OCI-LY3 (cell line): Measurements from ENCODE around the gene INTS1.

Experiments used
- H2AFZ ChIP-seq: fragments of 200-600, 300-600 bp; shearing (Covaris generic); 2 replicates; pipeline ENCODE4 v1.6.0; 2014; ENCODE audit warnings: antibody characterized with exemption, low read depth, low read length
- H3K27ac ChIP-seq: fragments of 200-600, 300-600 bp; sonication (generic); 2 replicates; pipeline ENCODE4 v1.5.1; 2014; ENCODE audit warnings: mild to moderate bottlenecking, low read length, moderate library complexity, mixed read lengths
- H3K27me3 ChIP-seq: fragments of 200-600, 300-600 bp; sonication (generic); 2 replicates; pipeline ENCODE4 v1.6.1; 2014; ENCODE audit warnings: low read depth, low read length, mixed read lengths
- H3K36me3 ChIP-seq: fragments of 200-600, 300-600 bp; sonication (generic); replicated peaks from 2 replicates; pipeline ENCODE3; 2014; ENCODE audit warnings: low read depth, low read length, mixed read lengths
- H3K4me1 ChIP-seq: fragments of 300-600, 200-600 bp; sonication (generic); 2 replicates; pipeline ENCODE4 v1.6.1; 2014; ENCODE audit warnings: low read length, mixed read lengths
- H3K4me2 ChIP-seq: fragments of 200-600, 300-600 bp; sonication (generic); 2 replicates; pipeline ENCODE4 v1.6.1; 2014; ENCODE audit warnings: low read length, mixed read lengths
- H3K4me3 ChIP-seq: fragments of 300-600, 200-600 bp; sonication (generic); 2 replicates; pipeline ENCODE4 v1.5.1; 2014; ENCODE audit warnings: antibody characterized with exemption, mild to moderate bottlenecking, low read length, moderate library complexity
- H3K79me2 ChIP-seq: fragments of 300-600, 200-600 bp; shearing (Covaris generic); 2 replicates; pipeline ENCODE4 v1.6.1; 2014; ENCODE audit warnings: mild to moderate bottlenecking, low read length, mixed read lengths
- H3K9ac ChIP-seq: fragments of 300-600, 200-600 bp; shearing (Covaris generic); 2 replicates; pipeline ENCODE4 v1.6.0; 2014; ENCODE audit warnings: mild to moderate bottlenecking, low read length, moderate library complexity
- H3K9me3 ChIP-seq: fragments of 200-600, 300-600 bp; shearing (Covaris generic); 2 replicates; pipeline ENCODE4 v1.6.1; 2014; ENCODE audit warnings: low read length, mixed read lengths; ENCODE audit not compliant: insufficient read depth
- H4K20me1 ChIP-seq: fragments of 200-600, 300-600 bp; sonication (generic); 2 replicates; pipeline ENCODE4 v1.6.1; 2016; ENCODE audit warnings: low read length, mixed read lengths; ENCODE audit not compliant: insufficient read depth
- CTCF ChIP-seq: fragments of 200-600, 300-600 bp; sonication (generic); IDR thresholded peaks from 2 replicates; pipeline ENCODE4 v1.5.1; 2014; ENCODE audit warnings: antibody characterized with exemption, low read length, low read depth
- EZH2phosphoT487 ChIP-seq: fragments of 200-600 bp; shearing (Covaris generic); IDR thresholded peaks from 2 replicates; pipeline ENCODE4 v1.6.1; 2018; ENCODE audit warnings: antibody characterized with exemption, mixed run types, low read depth

The INTS1 gene

GRCh38 chr7:1511444-1512422 is 7.5 kb upstream of the INTS1 start:
- H3K36me3 ChIP-seq: no peaks in the 10 kb centered on the region
- no peak overlapping the region for H3K27ac ChIP-seq
- H3K4me1 ChIP-seq: no peaks in the 10 kb centered on the region
- no peak overlapping the region for H2AFZ ChIP-seq
- H3K4me3 ChIP-seq: no peak overlapping the region
- no peaks in the 10 kb centered on the region for H3K27me3 ChIP-seq
- H3K4me2 ChIP-seq: no peak overlapping the region
- no peaks in the 10 kb centered on the region for H3K79me2 ChIP-seq
- no peak overlapping the region for H3K9ac ChIP-seq
- no peaks in the 10 kb centered on the region for H3K9me3 ChIP-seq
- H4K20me1 ChIP-seq: no peaks in the 10 kb centered on the region
- TF ChIP-seq CTCF (no peak), EZH2phosphoT487 (no peak)

DNA sequence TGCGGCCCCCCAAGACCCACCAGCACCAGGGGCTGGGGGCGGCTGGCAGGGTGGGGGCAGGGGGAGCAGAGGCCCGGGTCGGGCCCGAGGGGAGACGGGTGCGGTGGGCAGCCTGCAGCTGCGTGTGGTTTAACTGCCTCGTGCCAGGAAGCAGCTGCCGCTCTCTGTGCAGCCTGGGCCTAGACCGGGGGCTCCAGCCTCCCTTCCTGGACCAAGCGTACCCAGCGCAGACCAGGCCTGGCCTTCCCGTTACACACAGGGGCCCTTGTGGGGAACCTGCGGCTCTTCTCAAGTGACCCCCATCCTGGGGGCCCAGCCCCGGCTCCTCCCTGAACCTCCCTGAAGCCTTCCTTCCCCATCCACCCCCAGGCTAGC is 6.6 kb upstream of the INTS1 start:
- H3K36me3 ChIP-seq: no peaks in the 10 kb centered on the region
- no peak overlapping the region for H3K4me2 ChIP-seq
- H4K20me1 ChIP-seq: no peaks in the 10 kb centered on the region
- H3K27me3 ChIP-seq: no peaks in the 10 kb centered on the region
- H2AFZ ChIP-seq: no peak overlapping the region
- TF ChIP-seq EZH2phosphoT487 (no peak), CTCF (no peak)
- no peak overlapping the region for H3K27ac ChIP-seq
- H3K4me1 ChIP-seq: peaks cover 5% of the 10 kb centered on the region; the same call in 1 of the 2 replicates
- H3K9me3 ChIP-seq: no peaks in the 10 kb centered on the region
- H3K9ac ChIP-seq: no peak overlapping the region
- no peaks in the 10 kb centered on the region for H3K79me2 ChIP-seq
- no peak overlapping the region for H3K4me3 ChIP-seq

- Histone ChIP-seq H2AFZ (no peak overlapping the region), H3K9ac (no peak overlapping the region), H3K27me3 (no peaks in the 10 kb centered on the region), H3K27ac (no peak overlapping the region), H3K4me2 (no peak overlapping the region), H3K4me3 (no peak overlapping the region), H3K4me1 (peaks cover 9% of the 10 kb centered on the region; the same call in 1 of the 2 replicates), H3K79me2 (no peaks in the 10 kb centered on the region), H3K9me3 (no peaks in the 10 kb centered on the region), H4K20me1 (no peaks in the 10 kb centered on the region), H3K36me3 (no peaks in the 10 kb centered on the region)
- TF ChIP-seq CTCF (no peak), EZH2phosphoT487 (no peak)
Observed at GRCh38 chr7:1509226-1509625, 5.0 kb upstream of the INTS1 start.

DNA sequence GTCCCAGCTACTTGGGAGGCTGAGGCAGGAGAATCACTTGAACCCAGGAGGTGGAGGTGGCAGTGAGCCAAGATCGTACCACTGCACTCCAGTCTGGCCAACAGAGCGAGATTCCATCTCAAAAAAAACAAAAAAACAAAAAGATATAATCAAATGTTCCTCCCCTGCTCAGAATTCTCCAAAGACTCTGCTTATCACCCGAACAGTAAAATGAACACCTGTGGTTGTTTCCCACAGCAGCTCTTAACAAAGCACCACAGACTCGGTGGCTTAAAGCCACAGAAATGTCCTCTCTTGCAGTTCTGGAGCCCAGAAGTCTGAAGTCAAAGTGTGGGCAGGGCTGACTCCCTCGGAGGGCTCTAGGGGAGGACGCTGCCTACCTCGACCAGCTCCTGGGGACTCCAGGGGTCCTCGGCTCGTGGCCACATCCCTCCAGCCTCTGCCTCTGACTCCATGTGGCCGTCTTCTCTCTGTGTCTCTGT is 4.1 kb upstream of the INTS1 start:
- Histone ChIP-seq H3K9me3 (no peaks in the 10 kb centered on the region), H3K79me2 (peaks cover 8% of the 10 kb centered on the region), H3K9ac (no peak overlapping the region), H3K27ac (no peak overlapping the region), H3K4me2 (no peak overlapping the region), H2AFZ (no peak overlapping the region), H3K36me3 (no peaks in the 10 kb centered on the region), H4K20me1 (no peaks in the 10 kb centered on the region), H3K4me1 (peaks cover 9% of the 10 kb centered on the region; the same call in 1 of the 2 replicates), H3K4me3 (no peak overlapping the region), H3K27me3 (no peaks in the 10 kb centered on the region)
- TF ChIP-seq EZH2phosphoT487: no peak
- TF ChIP-seq CTCF: no peak
